Measurements from ENCODE around the gene SH3PXD2B. TPM values are rescaled to one million over a fixed set of nuclear protein-coding genes. Genes with fewer than 3 reads are reported as not detected.
"Not testable (repeated sequence)": the region's sequence is repeated elsewhere in the genome, so short reads cannot be mapped to it uniquely, and the experiment has no call there.

SH3PXD2B gene
- total RNA-seq, 1 experiment from 2014 or later = 47.7 TPM

GRCh38 chr5:172358345-172358744 is 96.0 kb downstream of the SH3PXD2B start:
- Histone ChIP-seq H3K4me3 (ENCODE audit: insufficient read depth, low read depth, low read length) (no peak overlapping the region), H3K27me3 (ENCODE audit: control insufficient read depth, insufficient read depth, low read length) (no peaks in the 10 kb centered on the region), H3K36me3 (replicated peaks; ENCODE audit: control insufficient read depth, insufficient read depth, low read length) (peaks cover 48% of the 10 kb centered on the region)
- DNase-seq = no peak

DNA sequence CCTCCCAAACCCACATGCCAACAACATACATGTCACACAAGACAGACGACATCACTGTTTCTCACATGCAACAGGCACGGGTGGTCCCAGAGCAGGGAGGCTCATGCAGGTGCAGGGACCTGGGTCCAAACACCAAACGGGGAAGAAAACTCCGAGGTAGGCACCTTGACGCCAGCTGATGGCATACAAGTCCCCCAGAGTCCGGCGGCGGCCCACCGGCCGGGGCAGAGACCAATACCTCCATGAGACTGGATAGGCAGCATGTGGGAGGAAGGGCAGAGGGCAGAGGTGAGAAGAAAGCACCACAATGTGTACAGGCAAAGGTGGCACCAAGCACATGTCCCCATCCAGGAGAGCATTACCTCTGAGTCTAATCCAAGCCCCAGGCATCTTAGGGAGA is 97.8 kb downstream of the SH3PXD2B start:
- Histone ChIP-seq H3K27me3 (ENCODE audit: control insufficient read depth, insufficient read depth, low read length) (no peaks in the 10 kb centered on the region), H3K36me3 (replicated peaks; ENCODE audit: control insufficient read depth, insufficient read depth, low read length) (peaks cover 40% of the 10 kb centered on the region), H3K4me3 (ENCODE audit: insufficient read depth, low read depth, low read length) (no peak overlapping the region)
- no peak for DNase-seq

DNA sequence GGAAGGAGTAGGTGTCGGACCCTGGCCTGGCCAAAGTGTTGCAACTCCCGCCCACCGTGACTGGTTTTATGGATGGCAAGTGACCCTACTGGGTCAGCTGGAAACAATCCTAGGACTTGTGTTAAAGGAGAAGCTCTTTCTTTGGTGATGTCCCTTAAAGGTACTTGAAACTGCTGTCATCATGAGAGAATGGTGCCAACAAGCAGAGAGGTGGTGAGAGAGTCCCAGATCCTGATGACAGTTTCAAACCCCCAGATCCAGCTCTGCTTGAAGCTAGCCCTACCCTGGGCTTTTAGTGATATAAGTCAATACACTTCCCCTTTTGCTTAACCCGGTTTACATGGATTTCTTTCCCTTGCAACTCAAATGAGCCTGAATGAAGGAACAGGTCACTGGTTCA is 98.3 kb downstream of the SH3PXD2B start:
- H3K4me3 ChIP-seq (ENCODE audit: insufficient read depth, low read depth, low read length) = no peak overlapping the region
- no peaks in the 10 kb centered on the region for H3K27me3 ChIP-seq (ENCODE audit: control insufficient read depth, insufficient read depth, low read length)
- DNase-seq = no peak
- peaks cover 38% of the 10 kb centered on the region for H3K36me3 ChIP-seq (replicated peaks; ENCODE audit: control insufficient read depth, insufficient read depth, low read length)

DNA sequence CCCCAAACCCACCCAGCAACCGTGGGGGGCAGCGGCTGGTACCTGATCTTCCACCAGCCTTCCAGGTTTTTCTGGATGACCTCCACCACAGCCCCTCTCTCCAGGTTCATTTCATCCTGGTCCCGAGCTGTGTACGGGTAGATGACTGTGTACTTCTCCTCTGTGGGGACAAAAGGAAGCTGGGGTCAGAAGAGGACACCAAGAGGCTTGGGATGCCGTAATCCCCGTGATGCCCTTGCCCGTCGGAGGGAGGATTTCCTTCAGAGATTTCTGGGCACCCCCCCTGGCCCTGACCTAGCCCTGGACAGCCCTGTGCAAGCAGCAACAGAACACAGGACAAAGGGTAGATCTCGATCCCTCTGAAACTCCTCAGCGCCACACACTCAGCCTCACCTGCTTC is 100.5 kb downstream of the SH3PXD2B start:
- Histone ChIP-seq H3K27me3 (ENCODE audit: control insufficient read depth, insufficient read depth, low read length) (no peaks in the 10 kb centered on the region), H3K4me3 (ENCODE audit: insufficient read depth, low read depth, low read length) (no peak overlapping the region), H3K36me3 (replicated peaks; ENCODE audit: control insufficient read depth, insufficient read depth, low read length) (peaks cover 42% of the 10 kb centered on the region)
- DNase-seq = no peak

- DNase-seq = no peak
- Histone ChIP-seq H3K27me3 (ENCODE audit: control insufficient read depth, insufficient read depth, low read length) (no peaks in the 10 kb centered on the region), H3K4me3 (ENCODE audit: insufficient read depth, low read depth, low read length) (no peak overlapping the region), H3K36me3 (replicated peaks; ENCODE audit: control insufficient read depth, insufficient read depth, low read length) (peaks cover 38% of the 10 kb centered on the region)
Observed at GRCh38 chr5:172353271-172353812, 101.0 kb downstream of the SH3PXD2B start.

- not testable (repeated sequence) for H3K27me3 ChIP-seq (ENCODE audit: control insufficient read depth, insufficient read depth, low read length); H3K4me3 ChIP-seq (ENCODE audit: insufficient read depth, low read depth, low read length); DNase-seq
- H3K36me3 ChIP-seq (replicated peaks; ENCODE audit: control insufficient read depth, insufficient read depth, low read length) = peaks cover 39% of the 10 kb centered on the region
Observed at GRCh38 chr5:172352526-172352925, 101.8 kb downstream of the SH3PXD2B start.

- DNase-seq = no peak
- Histone ChIP-seq H3K27me3 (ENCODE audit: control insufficient read depth, insufficient read depth, low read length) (no peaks in the 10 kb centered on the region), H3K36me3 (replicated peaks; ENCODE audit: control insufficient read depth, insufficient read depth, low read length) (peaks cover 41% of the 10 kb centered on the region), H3K4me3 (ENCODE audit: insufficient read depth, low read depth, low read length) (no peak overlapping the region)
Observed at GRCh38 chr5:172351240-172351778, 103.0 kb downstream of the SH3PXD2B start.

DNA sequence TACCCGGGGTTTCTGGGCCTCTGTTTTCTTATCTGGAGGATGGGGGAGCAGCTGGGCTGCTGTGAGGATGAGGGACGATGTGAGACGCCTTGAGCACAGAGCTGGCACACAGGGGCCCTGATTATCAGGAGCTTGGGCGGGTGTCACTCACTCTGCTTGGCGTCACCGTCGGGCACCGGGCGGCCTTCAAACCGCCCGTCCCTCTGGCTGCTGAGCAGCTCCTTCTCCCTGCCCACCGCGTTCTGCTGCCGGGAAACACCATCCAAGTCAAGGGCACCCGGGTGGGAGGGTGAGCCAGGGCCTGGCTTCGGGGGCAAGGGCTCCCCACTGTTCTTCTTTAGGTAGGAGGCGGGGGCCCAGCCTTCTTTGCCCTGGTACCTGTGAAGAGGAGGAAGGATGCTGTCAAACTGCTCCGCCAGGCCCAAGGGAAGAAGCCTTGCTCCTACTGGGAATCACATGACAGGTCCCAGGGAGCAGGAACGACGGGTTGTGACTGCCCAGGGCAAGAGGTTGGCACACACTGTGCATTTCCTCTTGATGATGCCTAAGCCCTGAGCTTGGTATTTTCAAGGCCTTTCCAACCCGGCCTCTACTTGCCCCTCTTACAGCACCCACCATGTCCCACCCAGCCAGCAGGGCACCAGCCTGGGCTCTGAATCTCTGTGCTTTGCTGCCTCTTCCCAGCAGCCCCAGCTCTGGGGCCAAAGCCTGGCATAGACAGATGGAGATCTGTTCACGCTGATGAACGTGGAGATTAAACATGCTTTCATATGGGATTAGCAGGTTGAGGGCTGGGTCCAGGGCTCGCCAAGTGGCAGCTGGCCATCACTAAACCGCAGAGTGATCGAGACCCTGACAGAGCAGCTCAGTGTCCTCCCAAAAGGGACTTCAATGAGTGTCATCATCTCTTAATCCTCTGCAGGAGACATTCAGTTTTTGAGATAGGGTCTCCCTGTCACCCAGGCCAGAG is 103.8 kb downstream of the SH3PXD2B start:
- DNase-seq = no peak
- H3K27me3 ChIP-seq (ENCODE audit: control insufficient read depth, insufficient read depth, low read length) = no peaks in the 10 kb centered on the region
- no peak overlapping the region for H3K4me3 ChIP-seq (ENCODE audit: insufficient read depth, low read depth, low read length)
- H3K36me3 ChIP-seq (replicated peaks; ENCODE audit: control insufficient read depth, insufficient read depth, low read length) = peaks cover 41% of the 10 kb centered on the region

GRCh38 chr5:172348733-172349132 is 105.6 kb downstream of the SH3PXD2B start:
- not testable (repeated sequence) for DNase-seq; H3K4me3 ChIP-seq (ENCODE audit: insufficient read depth, low read depth, low read length); H3K27me3 ChIP-seq (ENCODE audit: control insufficient read depth, insufficient read depth, low read length)
- peaks cover 38% of the 10 kb centered on the region for H3K36me3 ChIP-seq (replicated peaks; ENCODE audit: control insufficient read depth, insufficient read depth, low read length)

- H3K27me3 ChIP-seq (ENCODE audit: control insufficient read depth, insufficient read depth, low read length) = no peaks in the 10 kb centered on the region
- H3K36me3 ChIP-seq (replicated peaks; ENCODE audit: control insufficient read depth, insufficient read depth, low read length) = peaks cover 35% of the 10 kb centered on the region
- no peak for DNase-seq
- H3K4me3 ChIP-seq (ENCODE audit: insufficient read depth, low read depth, low read length) = no peak overlapping the region
Observed at GRCh38 chr5:172348084-172348483, 106.2 kb downstream of the SH3PXD2B start.

GRCh38 chr5:172347496-172348052 is 106.8 kb downstream of the SH3PXD2B start:
- H3K36me3 ChIP-seq (replicated peaks; ENCODE audit: control insufficient read depth, insufficient read depth, low read length) = peaks cover 33% of the 10 kb centered on the region
- H3K4me3 ChIP-seq (ENCODE audit: insufficient read depth, low read depth, low read length) = no peak overlapping the region
- no peak for DNase-seq
- H3K27me3 ChIP-seq (ENCODE audit: control insufficient read depth, insufficient read depth, low read length) = no peaks in the 10 kb centered on the region

DNA sequence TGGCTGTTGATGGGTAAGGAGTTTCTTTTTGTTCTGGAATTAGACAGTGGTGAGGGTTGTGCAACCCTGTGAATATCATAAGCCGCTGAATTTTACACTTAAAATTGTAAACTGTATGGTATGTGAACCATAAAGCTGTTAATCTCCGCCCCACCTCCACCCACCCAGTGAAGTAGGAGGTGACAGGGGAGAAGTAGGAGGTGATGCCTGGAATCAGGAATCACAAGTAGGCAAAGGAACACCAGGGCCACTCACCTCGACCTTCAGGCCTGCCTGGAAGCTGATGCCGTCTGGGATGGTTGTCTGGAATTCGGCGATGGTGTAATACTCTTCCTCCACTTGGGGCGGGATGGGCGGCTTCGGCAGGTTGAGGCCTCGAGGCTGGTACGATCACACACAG is 108.4 kb downstream of the SH3PXD2B start:
- Histone ChIP-seq H3K27me3 (ENCODE audit: control insufficient read depth, insufficient read depth, low read length) (no peaks in the 10 kb centered on the region), H3K36me3 (replicated peaks; ENCODE audit: control insufficient read depth, insufficient read depth, low read length) (peaks cover 38% of the 10 kb centered on the region), H3K4me3 (ENCODE audit: insufficient read depth, low read depth, low read length) (no peak overlapping the region)
- DNase-seq = no peak

DNA sequence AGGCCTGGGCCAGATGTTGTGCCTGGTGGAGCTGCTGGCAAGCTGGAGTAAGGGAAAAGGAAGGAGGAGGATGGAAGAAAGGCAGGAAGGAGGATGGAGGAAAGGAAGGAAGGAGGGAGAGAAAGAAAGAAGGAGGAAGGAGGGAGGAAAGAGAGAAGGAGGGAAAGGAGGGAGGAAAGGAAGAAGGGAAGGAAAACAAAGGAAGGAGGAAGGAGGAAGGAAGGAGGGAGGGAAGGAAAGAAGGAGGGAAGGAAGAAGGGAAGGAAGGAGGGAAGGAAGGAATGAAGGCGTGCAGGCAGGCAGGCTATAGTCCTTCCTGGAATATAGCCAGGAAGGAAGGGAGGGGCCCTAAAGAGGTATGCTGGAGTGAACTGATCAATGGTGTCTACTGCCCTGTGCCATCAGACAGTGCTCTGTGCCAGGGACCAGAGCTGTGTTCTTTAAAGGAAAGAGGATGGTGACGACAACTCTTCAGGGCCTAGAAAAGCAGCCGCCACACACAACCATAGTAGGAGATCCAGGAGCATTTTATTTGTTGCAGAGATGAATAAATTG is 109.4 kb downstream of the SH3PXD2B start:
- Histone ChIP-seq H3K36me3 (replicated peaks; ENCODE audit: control insufficient read depth, insufficient read depth, low read length) (peaks cover 40% of the 10 kb centered on the region), H3K4me3 (ENCODE audit: insufficient read depth, low read depth, low read length) (no peak overlapping the region), H3K27me3 (ENCODE audit: control insufficient read depth, insufficient read depth, low read length) (no peaks in the 10 kb centered on the region)
- no peak for DNase-seq

GRCh38 chr5:172343741-172344140 is 110.6 kb downstream of the SH3PXD2B start:
- H3K36me3 ChIP-seq (replicated peaks; ENCODE audit: control insufficient read depth, insufficient read depth, low read length) = peaks cover 38% of the 10 kb centered on the region
- DNase-seq = no peak
- H3K4me3 ChIP-seq (ENCODE audit: insufficient read depth, low read depth, low read length) = no peak overlapping the region
- no peaks in the 10 kb centered on the region for H3K27me3 ChIP-seq (ENCODE audit: control insufficient read depth, insufficient read depth, low read length)
